GM18909 (cell line): ENCODE measurements around the gene CACNA1G.

ENCODE experiments used
- ATAC-seq: cut with Tn5 transposase; IDR thresholded peaks from one replicate; pipeline ENCODE4 v1.9.1; 2021; ENCODE audit warnings: mild to moderate bottlenecking; ENCODE audit not compliant: unreplicated experiment, poor library complexity

CACNA1G gene

DNA sequence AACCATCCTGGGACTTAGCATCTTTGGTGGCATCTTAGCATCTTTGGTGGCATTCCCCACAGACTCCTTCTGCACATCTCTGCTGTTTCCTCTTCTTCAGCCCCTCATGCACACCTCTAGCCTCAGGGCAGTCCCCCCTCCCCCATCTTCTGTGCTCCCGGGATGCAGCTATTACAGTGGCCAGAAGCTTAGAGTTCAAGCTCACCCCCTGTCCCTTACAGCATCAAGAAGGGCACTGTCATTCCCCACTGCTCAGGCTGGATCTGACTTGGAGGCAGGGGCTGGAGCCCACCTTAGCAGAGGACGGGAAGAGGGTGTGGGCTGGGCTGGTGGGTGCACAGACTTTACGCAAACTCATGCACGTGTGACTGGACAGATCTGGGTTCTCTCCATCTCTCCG is 27.3 kb upstream of the CACNA1G start:
- no peak for ATAC-seq

DNA sequence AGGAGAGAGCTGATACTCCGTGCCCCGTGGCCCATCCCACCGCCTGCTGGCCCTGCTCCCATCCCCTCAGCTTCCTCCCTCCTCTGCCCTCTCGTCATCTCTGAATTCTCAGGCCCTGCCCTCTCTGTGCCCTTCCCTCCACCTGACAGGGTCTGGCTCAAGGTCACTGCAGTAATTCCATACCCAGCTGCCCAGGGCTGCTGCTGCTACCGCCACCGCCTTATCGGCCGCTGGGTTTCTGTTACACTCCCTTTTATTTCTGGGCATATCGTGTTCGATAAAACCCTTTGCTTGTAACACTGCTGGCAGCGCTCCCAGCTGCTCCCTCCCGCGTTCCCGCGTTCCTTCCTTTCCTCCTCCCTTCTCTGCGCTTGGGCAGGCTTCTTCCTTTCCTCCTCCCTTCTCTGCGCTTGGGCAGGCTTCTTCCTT is 26.8 kb upstream of the CACNA1G start:
- no peak for ATAC-seq

DNA sequence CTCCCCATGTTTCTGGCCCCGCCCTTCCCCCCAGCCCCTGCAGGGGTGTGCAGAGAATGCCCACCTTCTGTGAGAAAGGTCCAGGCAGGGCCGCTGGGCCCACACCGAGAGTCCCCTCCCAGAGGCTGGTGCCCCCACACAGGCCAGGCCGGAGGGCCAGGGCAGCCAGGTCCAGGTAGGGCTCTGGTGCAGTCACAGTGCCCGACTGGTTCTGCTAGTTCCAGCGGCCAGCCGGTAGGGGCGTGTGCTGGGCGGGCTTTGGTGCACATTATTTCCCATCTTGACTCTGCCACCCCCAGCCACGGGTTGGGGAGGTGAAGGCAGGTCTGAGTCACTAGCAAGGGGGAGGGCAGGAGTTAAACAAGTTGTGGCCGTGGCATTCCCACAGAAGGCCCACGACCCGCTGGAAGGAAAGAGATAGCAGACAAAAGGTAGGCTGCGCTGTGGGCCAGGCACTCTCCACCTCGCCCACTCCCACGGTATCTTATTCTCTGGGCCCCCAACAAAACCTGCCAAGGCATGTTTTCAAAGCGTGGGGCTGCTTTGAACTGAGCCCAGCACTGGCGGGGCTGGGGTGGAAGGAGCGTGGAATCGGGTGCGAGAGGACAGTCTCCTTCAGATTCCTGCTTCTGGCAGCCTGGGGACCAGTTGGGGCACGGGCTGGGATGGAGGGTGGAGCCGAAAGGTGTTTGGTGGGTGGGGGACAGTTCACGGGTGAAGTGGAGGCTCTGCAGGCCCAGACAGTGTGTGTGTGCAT is 26.1 kb upstream of the CACNA1G start:
- no peak for ATAC-seq

DNA sequence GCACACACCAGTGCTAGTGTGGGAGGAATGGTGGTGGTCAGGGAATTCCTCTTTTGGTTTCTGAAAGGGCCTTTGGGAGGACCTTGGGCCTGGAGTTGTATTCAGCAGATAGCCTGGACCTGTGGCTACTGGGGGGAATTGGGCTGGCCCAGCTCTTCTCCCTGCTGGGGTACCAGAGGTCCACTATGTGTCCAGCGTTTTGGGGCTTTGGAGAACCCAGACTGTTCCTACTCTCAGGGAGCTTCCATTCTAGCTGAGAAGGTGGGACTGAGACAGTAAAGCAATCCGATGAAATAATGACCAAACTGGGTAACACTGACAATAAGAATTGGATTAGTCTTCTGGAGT is 25.6 kb upstream of the CACNA1G start:
- ATAC-seq: no peak

DNA sequence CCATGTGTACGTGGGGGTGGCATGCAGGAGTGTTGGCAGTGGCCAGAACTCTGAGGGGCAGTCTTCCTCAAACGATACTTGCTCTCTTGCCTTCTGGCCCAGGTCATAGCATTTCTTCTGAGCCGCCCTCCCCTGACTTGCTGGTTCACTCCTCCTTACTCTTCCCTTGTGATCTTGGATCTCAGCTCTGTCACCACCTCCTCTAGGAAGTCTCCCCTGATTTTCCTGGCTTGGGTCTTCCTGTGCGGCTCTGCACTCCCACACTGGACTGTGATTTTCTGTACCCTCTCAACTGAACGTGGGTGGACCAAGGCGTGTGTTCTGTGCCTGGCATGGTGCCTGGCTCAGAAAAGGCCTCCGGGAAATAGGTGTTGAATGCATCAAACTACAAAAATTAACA is 25.1 kb upstream of the CACNA1G start:
- ATAC-seq: no peak

DNA sequence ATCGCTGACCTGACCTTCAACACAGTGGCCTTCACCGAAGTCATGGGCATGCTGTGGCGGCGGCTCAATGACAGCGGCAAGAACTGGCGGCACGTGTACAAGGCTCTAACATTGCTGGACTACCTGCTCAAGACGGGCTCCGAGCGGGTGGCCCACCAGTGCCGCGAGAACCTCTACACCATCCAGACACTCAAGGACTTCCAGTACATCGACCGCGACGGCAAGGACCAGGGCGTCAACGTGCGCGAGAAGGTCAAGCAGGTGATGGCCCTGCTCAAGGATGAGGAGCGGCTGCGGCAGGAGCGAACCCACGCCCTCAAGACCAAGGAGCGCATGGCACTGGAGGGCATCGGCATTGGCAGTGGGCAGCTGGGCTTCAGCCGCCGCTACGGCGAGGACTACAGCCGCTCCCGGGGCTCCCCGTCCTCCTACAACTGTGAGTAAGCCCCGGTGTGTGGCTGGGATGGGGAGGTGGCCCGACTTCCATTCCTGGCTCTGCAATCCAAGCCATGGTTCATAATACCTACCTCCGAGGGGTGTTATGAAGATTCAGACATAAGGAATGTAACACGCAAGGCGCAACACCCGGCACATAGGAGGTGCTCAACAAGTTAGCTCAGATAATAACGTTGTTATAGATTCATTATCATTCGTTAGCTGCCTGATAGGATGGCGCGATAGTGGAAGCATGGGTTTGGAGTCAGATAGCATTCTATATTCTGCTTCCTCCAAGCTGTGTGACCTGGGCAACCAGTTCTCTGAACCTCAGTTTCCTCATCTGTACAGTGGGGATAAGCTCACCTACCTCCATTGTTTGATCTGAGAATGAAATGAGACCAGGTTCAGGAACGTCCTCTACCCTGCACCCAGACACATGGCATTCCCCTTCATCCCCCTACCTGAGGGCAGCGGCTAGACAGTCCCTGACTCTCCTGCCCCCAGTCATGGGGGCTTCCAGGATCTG is 23.6 kb upstream of the CACNA1G start:
- ATAC-seq: no peak

DNA sequence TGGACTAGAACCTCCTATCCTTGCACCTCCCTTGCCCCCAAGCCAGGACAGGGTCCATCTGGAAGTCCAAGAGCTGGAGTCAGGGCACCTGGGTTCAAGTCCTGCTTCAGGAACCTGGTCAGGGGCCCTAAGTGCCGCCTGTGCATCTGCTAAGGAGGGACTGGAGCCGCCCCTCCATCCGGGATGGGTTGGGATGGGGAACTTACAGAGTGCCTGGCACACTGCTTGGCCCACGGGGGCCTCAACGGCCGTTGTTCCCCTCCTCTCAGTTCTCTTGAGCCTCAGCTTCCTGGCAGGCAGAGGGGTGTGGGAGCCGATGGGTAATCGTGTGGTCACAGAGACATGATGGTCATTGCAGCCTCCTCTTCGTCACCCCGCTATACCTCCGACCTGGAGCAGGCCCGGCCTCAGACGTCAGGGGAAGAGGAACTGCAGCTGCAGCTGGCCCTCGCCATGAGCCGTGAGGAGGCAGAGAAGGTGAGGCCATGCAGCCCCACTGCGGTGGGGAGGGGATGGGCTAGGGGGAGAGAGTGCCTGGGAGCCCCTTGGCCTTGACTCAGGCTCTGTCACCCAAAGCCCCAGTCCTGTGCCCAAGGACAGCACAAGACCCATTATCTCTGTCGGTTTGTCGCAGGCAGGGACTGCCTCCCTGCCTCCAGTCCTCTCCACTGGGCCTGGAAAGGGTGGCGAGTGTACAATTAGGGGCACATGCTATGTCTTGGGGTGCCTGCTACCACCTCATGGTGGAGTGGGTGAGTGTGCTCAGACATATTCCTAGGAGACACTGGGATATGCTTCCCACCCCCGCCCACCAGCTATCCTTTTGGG is 22.6 kb upstream of the CACNA1G start:
- ATAC-seq: no peak

DNA sequence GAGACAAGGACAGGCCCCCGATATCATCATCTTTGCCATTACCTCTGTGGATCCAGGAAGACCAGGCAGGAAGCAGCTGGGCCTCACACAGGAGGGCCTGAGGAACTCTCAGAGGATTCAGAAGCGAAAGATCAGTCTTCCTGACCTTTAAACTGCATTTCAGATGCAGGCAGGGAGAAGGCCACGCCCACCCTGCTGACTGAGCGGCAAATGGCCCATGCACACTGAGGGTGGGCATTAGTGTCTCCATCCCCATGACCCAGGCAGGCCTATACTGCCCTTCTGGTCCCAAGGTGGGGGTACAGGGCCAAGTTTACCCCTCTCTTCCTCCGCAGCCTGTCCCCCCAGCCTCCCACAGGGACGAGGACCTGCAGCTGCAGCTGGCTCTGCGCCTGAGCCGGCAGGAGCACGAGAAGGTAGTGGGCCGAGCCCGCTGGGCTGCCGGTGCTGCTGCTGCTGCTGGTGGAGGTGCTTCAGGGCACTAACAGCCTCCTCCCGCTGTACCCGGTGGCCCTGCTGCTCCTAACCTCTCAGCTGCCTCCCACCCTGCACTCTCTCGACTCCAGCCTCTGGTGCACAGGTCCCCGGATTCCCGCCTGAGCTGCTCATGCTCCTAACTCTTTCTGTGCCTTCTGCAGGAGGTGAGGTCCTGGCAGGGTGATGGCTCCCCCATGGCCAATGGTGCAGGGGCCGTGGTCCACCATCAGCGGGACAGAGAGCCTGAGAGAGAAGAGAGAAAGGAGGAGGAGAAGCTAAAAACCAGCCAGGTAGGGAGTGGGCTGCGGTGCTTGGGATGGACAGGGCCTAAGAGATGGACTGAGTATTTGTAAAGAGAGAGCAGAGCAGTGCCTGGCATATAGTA is 21.7 kb upstream of the CACNA1G start:
- no peak for ATAC-seq

DNA sequence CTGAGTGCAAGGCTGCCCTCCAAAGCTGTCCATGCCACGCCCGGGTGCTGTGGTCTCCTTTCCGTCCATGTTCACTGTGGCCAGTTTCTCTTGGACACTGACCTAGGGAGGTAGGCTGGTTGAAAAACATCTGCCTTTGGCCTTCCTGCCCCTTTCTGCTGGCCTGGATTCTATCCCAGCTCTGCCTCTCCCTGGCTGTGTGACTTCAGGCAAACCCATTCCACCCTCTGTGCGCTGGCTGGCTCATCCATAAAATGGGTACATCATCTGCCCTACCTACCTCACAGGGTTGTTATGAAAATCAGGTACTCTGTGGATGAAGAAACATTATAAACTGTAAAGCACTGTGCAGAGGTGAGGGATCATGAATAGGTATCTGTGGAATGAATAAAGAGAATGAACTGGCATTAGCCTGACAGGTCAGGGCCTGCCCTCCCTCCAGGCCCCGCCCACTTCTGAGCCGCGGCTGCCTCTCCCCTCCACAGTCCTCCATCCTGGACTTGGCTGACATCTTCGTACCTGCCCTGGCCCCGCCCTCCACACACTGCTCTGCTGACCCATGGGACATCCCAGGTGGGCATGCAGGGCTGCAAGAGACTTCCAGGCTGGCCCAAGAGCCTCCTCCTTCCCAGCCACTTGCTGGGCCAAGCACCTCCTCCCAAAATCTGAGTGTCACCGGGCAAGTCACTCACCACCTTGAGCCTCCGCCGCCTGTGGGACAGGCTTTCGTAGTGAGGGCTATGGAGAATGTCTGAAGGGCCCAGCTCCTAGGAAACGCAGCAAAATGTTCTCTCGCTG is 20.6 kb upstream of the CACNA1G start:
- ATAC-seq: no peak

DNA sequence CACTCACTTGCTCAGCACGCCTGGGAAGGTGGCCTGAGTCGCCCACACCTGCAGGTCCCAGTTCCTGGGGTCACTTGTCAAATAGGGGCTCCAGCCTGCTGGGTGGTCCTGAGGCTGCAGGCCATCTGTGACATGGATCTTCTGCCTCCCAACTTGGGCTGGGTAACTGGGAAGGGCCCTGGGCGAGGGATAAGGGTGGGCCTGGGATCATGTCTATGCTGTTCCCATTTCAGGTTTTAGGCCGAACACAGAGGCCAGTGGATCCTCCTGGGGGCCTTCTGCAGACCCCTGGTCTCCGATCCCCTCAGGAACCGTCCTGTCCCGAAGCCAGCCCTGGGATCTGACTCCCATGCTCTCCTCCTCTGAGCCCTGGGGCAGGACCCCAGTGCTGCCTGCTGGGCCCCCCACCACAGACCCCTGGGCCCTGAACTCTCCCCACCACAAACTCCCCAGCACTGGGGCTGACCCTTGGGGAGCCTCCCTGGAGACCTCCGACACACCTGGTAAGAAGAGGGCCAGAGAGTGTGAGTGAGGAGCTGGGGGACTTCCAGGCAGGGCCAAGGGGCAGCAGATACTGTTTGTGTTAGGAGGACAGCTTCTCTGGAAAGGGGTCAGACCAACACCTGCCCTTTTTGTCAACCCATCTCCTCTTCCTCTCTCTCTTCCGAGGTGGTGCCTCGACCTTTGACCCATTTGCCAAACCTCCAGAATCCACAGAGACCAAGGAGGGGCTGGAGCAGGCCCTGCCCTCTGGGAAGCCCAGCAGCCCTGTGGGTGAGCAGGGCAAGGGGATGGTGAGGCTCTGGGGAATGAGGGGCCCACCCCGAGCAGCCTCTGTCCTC is 19.7 kb upstream of the CACNA1G start:
- ATAC-seq: no peak

DNA sequence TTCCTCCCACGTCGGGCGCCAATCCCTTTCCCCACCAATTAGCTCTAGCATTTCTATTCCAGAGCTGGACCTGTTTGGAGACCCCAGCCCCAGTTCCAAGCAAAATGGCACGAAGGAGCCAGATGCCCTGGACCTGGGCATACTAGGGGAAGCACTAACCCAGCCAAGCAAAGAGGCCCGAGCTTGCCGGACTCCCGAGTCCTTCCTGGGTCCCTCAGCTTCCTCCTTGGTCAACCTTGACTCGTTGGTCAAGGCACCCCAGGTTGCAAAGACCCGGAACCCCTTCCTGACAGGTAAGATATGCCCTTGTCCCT is 19.2 kb upstream of the CACNA1G start:
- ATAC-seq: no peak

DNA sequence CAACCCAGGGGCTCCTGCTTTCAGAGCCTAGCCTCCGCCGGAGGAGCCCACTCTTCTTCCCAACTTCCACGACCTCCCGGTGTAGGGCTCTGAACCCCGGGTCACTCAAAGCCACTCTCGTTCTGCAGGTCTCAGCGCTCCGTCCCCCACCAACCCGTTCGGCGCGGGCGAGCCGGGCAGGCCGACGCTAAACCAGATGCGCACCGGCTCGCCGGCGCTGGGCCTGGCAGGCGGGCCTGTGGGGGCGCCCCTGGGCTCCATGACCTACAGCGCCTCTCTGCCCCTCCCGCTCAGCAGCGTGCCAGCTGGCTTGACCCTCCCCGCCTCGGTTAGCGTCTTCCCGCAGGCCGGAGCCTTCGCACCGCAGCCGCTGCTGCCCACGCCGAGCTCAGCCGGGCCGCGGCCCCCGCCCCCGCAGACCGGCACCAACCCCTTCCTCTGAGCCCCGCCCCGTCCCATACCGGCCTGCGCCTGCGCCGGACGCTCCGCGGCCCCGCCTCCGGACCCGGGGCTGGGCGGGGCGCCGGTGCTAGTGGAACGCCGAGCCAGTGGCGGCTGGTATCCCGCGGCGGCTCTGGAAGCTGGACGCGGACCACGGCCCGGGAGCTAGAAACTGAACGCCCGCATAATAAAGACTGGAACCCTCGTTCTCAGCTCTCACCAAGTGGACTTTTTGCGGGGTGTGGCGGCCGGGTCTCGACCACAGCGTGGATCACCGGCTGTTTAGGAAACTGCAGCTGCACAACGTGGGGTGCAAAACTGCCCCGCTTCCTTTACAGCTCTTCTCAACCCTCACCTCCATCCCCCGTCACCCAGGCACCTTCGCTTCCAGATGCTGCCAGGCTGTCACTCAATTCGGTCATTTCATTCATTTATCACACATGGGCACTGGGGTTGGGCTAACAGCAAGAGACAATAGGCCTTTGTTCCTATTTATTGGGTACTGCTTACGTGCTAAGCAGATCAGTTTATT is 18.5 kb upstream of the CACNA1G start:
- peak; percentile 71 for ATAC-seq

DNA sequence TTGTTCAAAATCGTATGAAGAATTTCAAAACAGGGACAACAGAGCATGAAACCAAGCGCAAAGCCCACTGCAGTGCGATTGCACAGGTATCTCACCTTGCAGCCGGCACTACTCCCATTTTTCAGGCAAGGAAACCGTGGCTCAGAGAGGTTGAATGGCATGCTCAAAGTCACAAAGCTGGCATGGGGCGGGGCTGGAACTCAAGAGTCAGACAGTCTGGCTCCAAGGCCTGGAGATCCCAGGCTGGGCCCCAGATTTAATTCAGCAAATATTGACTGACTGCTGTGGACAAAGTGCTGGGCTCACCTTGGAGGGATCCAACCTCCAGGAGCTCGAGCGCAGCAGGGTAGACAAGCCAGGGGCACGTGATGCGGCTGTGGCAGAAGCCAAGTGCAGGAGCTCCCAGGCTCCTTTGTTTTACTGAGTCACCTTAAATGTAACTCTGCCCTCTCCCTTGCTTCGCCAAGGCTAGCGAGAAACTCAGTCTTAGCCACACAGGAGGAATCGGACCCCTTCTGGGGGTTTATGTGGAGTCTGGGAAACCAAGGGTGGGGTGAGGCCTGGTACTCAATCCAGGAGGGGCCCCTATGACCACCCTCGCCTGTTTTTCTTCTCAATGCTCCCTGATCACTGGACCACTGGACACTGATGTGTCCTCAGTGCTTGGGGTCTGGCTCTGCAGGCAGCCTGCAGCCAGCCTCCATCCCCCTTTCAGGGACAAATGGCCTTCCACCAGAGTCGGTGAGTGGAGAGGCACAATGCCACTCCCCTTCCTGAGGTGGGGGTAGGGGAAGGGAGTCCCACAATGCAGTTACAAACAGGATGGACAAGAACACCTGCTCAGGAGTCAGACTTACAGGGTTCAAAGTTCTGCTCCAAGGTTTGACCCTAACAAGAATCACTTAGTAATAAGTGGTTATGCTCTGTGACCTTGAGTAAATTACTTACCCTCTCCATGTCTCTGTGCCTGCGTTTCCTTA is 17.4 kb upstream of the CACNA1G start:
- ATAC-seq: no peak

DNA sequence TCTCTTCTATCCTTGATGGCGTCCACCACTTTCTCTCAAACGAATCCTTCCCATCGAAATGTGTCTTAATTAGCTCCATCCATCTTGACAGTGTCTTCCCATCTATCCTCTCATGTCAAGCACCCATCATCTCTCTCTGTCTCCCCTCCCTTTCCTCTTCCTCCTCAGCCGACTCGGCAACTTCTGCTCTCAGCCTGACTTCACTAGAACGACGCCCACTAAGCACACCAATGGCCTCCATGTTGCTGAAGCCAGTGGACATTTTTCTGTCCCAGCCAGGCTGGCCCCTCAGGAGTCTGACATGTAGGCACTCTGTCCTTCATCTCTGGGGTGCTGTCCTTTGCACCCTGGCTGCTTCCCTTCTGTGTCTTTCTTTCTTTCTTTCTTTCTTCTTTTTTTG is 16.0 kb upstream of the CACNA1G start:
- ATAC-seq: no peak

DNA sequence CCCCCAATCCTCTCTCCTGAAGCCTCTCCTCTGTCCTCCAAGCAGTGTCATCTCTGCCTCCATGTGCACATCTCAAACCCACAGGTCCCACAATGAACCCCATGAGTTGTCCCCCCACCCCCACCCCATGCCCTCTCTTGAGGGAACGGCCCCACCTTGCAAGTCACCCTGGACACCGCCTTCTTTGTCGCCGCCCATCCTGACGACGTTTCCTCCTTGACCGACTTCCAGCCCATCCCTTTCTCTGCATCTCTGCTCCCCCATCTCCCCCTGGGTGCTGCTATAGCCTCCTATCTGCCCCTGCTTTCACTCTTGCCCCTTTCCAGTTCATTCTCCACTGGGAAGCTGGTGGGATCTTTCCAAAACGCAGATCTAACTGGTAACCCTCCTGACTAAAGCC is 15.2 kb upstream of the CACNA1G start:
- no peak for ATAC-seq

DNA sequence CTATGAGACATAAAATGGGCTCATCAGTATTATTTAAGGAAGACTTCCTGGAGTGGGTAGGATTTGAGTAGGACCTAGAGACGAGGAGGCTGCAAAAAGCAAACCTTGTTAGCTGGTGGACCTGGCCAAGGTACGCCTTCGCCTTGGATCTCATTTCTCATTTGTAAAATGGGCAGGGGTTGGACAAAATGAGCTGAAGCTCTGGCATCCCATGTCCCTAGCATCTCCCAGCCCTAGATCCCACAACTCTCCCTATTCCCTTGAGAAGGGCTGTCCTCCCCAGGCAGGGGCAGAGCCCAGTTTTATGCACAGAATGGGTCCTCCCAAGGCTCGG is 13.8 kb upstream of the CACNA1G start:
- ATAC-seq: no peak
